ENCODE results near the gene TTLL8.
"Not testable (repeated sequence)": the region's sequence is repeated elsewhere in the genome, so short reads cannot be mapped to it uniquely, and the experiment has no call there.

- not testable (repeated sequence) for TF ChIP-seq CTCF (conservative IDR thresholded peaks at IDR 0.05; ENCODE audit: low read depth, low read length); EZH2 (IDR thresholded peaks at IDR 0.05; ENCODE audit: low read length, unreplicated experiment)
Measured at GRCh38 chr22:50086975-50087374, 28.9 kb upstream of the TTLL8 start.

Measured in PC-3 (cell line).